HG02938 (cell line): ENCODE data around the gene SFSWAP.
"Not testable (repeated sequence)": the region's sequence is repeated elsewhere in the genome, so short reads cannot be mapped to it uniquely, and the experiment has no call there.

Source experiments
- ATAC-seq: cut with Tn5 transposase; IDR thresholded peaks from one replicate; pipeline ENCODE4 v1.9.1; 2021; ENCODE audit warnings: mild to moderate bottlenecking, moderate library complexity; ENCODE audit not compliant: unreplicated experiment

SFSWAP gene

DNA sequence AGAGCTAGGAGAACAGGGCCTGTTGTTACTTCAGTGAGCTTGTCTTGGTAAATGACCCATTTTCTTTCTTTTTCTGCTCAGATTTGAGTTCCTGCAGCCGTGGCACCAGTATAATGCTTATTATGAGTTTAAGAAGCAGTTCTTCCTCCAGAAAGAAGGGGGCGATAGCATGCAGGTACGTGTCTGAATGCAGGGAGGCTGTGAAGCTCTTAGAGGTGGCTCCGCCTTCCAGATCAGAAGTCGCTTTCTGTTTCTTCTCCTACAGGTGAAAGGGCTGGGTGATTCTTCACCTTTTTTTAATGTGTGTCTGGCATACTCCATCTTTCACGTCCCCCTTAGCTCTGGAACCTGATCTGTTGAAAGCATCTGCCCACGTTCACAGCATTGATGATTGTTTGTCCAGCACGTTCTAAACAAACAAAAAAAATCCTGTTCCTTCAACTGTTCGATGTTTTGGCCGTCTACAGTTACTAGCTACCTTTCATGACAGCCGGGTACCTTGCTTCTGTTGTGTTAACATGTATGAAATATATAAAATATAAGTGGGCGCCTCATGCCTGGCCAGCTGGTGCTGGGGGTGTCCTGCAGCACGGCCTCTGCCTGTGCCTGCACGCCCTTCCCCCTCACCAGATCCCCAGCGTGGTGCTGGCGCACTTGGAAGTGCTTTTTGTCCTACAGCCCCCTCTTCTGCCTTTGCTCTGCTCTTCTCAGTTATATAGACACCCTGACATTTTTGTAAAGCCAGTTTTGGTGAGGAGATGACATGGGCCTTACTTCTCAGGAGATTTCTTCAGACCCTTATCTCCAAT lies 44.6 kb downstream of the SFSWAP start:
- no peak for ATAC-seq

DNA sequence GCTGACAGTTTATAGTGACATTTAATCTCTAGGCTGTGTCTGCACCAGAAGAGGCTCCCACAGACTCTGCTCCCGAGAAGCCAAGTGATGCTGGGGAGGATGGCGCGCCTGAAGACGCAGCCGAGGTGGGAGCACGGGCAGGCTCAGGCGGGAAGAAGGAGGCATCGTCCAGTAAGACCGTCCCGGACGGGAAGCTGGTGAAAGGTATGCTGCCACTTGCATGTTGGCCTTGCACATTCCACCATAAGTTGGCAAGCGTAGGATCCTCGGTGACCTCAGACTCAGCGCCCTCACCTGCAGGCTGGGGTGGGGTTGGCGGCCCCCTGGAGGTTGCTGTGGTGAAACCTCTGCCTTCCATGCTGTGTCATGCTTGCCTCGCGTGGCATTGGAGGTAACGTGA lies 45.6 kb downstream of the SFSWAP start:
- ATAC-seq = no peak

GRCh38 chr12:131757111-131757510 lies 46.2 kb downstream of the SFSWAP start:
- no peak for ATAC-seq

DNA sequence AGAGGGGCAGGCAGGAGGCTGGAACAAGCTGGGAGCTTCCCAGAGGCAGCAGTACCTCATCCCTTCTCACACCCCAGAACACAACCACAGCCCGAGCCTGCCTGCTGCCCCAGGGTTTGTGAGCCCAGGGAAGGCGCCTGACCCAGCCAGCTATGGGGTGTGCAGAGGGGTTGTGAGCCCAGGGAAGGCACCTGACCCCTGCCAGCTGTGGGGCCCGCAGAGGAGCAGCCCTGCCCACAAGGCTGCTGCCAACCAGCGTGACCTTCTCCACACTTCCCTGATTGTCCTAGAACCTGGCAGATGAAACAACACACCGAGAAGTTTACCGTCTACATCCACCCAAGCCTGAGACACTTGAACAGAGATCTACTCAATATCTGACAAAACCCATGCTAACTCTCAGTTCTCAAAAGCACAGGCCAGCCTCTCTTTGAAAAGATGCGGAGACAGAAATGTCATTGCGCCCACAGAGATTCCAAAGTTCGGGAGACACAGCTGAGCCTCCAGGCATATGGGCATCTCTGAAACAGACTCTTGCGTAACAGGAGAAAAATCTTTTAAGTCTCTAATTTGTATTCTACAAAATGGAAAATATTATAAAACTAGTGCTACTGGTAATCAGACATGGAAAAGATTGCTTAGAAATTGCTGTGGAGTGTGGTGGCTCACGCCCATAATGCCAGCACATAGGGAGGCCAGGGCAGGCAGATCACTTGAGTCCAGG lies 47.3 kb downstream of the SFSWAP start:
- ATAC-seq = no peak

DNA sequence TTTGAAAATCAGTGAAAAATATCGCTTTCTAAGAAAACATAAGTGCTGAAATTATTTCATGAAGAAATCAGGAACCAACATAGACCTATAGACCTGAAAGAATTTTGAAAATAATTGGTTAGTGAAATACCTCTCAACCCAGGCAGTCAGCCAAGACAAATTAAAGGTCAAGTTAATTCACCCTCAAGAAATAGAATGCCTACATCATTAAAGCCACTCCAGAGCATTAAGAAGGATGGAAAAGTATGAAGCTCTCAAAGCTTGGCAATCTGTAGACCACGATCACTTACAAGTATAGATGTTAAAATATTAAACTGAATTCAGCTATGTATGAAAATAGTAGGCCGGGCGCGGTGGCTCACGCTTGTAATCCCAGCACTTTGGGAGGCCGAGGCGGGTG lies 48.3 kb downstream of the SFSWAP start:
- no peak for ATAC-seq

DNA sequence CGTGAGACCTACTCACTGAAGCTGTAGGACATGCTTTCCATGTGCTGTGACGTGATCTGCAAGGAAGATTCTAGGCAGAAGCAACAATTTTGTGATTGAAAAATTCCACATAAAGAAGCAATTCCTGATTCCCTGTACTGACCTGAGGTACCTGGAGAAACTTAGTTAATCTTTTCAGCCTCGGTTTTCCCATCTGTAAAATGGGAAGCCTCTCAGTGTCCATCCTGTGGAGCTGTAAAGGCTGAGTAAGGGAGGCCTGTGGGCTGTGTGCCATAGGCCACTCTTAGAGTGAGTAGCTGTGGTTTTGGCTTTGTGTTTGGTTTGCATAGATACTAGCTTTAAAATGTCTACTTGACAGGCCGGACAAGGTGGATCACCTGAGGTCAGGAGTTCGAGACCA lies 50.7 kb downstream of the SFSWAP start:
- ATAC-seq = no peak

DNA sequence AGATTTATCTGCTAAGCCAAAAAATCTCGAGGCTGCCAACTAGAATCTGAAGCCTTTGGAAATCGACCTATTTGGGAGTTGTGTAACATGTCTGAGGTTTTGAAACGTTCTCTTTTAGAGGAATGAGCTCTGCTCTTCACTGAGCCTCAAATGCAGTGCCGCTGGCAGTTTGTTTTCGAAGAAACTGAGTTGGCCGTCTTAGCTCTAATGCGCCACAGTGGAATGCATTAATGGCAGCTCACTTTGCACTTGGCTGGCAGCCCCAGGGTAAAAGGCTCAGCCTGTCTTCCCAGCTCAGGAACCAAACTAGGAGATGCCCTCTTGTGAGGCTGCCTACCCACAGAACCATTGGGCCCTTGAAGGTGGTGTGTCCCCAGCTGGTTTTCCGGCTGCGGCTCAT lies 53.8 kb downstream of the SFSWAP start:
- no peak for ATAC-seq

DNA sequence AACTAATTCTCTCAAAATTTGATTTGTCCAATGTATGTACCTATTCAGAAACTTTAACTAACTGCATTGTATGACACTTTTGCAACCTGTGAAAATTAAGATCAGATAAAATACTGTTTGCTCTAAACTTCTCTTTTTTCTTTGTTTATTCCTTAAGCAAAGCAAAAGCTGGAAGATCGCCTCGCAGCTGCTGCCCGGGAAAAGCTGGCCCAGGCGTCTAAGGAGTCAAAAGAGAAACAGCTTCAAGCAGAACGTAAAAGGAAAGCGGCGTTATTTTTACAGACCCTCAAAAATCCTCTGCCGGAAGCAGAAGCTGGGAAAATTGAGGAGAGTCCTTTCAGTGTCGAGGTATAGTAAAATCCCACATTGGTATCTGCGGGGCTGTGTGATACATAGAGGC lies 55.1 kb downstream of the SFSWAP start:
- no peak for ATAC-seq

DNA sequence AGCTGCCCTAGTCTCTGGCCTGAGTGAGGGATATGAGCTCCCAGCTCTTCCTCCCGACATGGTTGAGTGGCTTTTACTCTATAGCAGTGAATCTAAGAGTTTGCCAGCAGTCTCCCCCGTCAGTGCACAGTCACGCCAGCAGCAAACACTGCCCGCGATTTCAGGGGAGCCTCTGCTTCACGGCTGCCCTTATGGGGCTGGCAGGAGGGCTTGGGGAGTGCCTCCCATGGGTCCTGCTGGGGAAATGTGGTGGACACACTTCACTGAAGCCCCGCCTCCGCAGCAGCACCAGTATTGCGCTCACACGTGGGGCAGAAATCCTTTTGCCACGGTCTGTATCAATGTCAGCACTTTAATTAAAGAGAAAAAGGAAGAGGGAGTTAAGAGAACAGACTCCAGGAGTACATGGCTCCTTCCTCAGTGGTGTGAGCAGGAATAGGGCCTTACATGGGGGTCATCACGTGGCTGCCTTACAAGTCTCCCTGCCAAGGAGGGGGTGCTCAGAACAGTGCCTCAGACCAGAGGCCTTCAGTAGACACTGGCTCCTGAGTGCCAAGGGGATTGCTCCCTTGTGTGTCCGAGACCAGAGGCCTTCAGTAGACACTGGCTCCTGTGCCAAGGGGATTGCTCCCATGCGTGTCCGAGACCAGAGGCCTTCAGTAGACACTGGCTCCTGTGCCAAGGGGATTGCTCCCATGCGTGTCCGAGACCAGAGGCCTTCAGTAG lies 55.7 kb downstream of the SFSWAP start:
- no peak for ATAC-seq

DNA sequence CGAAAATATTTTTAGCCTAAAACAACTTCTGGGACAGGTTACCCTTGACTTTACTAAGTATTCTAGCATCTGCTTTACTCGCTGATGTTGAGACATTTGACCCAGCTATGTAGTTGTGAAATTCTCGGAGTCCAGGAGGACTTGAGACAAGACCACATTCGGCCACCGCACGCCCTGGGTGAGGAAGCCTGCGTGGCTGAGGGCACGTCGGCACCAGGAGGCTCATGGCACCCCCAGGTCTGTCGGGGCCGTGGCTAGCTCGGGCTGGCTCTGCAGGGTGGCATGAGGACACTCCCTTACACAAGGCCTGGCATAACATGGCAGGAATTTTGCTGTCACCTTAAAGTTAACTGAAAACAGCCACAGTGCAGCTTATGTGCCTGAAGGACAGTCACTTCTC lies 59.2 kb downstream of the SFSWAP start:
- ATAC-seq = no peak

GRCh38 chr12:131771965-131772364 lies 61.1 kb downstream of the SFSWAP start:
- ATAC-seq = no peak

GRCh38 chr12:131773582-131774221 lies 62.8 kb downstream of the SFSWAP start:
- ATAC-seq = peak; percentile 92

GRCh38 chr12:131774576-131775391 lies 63.9 kb downstream of the SFSWAP start:
- no peak for ATAC-seq

- no peak for ATAC-seq
Observed at GRCh38 chr12:131775392-131776236, 64.7 kb downstream of the SFSWAP start.

DNA sequence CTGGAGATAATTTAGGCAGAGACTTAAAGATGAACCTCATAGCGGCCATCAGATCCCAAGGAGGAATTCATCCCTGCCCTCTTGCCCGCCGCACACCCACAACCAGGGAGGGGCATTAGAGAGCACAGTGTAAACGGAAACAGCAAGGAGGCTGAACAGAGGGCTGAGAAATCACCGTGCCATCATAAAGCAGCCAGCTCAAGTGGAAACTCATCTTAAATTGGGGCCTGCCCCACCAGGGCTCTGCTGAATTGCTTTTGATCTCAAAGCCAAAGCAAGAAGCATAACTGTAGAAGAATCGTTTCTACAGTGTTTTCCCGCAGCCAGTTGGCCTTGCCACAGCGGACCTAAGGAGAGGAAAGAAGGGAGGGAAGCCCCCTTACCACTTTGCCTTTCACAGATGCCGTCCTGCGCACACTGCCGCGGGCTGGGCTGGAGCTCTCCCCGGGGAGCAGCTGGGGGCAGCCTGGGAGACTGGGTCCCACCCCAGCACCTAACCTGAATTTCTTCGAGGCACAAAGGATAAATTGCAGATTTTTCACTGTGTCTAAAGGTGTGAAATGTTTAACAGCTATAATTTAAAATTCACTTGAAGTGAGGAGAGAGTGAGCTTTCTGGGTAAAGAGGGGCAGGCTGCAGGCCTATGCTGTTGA lies 65.5 kb downstream of the SFSWAP start:
- ATAC-seq = no peak

- not testable (repeated sequence) for ATAC-seq
Observed at GRCh38 chr12:131777269-131777668, 66.4 kb downstream of the SFSWAP start.

DNA sequence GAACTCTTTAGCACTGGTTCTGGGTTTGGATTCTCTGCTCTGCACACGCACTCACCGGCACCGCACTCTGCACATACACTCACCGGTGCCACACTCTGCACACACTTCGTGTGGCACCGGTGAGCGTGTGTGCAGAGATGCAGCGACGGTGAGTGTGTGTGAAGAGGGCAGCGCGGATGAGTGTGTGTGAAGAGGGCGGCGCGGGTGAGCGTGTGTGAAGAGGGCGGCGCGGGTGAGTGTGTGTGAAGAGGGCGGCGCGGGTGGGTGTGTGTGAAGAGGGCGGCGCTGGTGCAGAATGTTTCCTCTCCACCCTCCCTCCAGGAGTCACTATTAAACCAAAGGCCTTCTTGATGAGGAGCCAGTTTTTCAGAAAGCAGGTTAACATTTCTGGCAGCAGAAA lies 68.1 kb downstream of the SFSWAP start:
- ATAC-seq = no peak

DNA sequence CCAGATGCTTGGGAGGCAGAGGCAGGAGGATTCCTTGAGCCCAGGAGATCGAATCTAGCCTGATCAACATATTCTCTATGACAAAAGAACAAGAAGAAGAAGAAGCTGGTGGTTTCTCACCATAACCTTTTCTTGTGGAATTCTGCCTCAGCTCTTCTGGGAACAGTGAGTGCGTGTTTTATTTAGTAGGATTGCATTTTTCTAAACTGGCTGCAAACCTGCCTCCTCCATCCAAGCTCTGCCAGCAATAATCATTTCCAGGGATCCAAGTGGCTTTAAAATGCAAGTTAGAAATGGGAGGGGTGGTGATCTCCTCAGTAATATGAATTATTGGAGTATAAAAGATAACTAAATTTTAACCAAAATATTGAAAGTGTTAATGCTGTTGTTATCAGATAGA lies 71.2 kb downstream of the SFSWAP start:
- no peak for ATAC-seq

DNA sequence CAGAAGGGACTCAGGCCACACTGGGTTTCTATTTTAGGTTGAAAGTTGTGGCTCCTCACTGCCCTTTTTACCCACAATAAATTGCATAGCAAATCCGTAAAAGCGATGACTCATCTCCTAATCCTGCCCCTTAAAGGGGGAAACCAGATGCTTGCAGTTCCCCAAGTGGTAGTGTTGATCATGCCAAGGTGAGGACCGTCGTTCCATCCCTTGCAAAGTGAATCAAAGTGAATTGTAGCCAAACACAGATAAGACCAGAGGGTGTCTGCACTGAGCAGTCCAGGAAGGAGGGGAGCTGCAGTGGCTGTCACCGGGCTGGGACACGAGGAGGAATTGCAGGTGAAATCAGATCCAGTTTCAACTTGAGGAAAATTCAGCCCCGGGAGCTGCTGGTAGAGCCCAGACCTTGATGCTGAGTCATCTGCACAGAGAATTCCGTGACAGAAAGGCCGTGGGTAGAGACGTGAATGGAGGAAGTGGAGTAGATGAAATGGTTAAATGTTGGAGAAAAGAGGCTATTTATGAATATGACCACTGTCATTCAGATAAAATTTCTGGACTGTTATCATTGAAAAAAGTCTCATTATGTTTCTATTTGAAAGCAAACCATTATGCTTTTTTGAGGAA lies 73.1 kb downstream of the SFSWAP start:
- peak; percentile 47 for ATAC-seq
